Sigmoid colon (tissue), 7 donors: Measurements from ENCODE around the gene ADAM19. TPM values are rescaled to one million over a fixed set of nuclear protein-coding genes. Genes with fewer than 3 reads are reported as not detected.

Experiments
- DNase-seq: peaks from one replicate; pipeline ENCODE4 v3.0.0-alpha.2; 2019
- H3K27ac ChIP-seq, 4 donors: fragments of 200-600 bp; sonication (generic); one replicate each; pipeline ENCODE4 v1.5.1; 2016 to 2019; ENCODE audit warnings: mild to moderate bottlenecking in 1 of 4
- H3K27me3 ChIP-seq, 3 donors: fragments of 200-600 bp; sonication (generic); one replicate each; pipeline ENCODE4 v1.5.1; 2019; ENCODE audit warnings: mild to moderate bottlenecking in 1 of 3
- H3K36me3 ChIP-seq, 4 donors: fragments of 200-600 bp; sonication (generic); one replicate each; pipeline ENCODE4 v1.5.1; 2016 to 2019
- H3K4me1 ChIP-seq, 4 donors: fragments of 200-600 bp; sonication (generic); one replicate each; pipeline ENCODE4 v1.5.1; 2017 to 2019
- H3K4me3 ChIP-seq, 4 donors: fragments of 200-600 bp; sonication (generic); one replicate each; pipeline ENCODE4 v1.5.1; 2017 to 2019; ENCODE audit warnings: mild to moderate bottlenecking in 2 of 4, moderate library complexity in 1 of 4
- H3K9me3 ChIP-seq, 4 donors: fragments of 200-600 bp in 3 of 4; sonication (generic) in 3 of 4; one replicate each; pipeline versions ENCODE4 v1.5.1 to v1.6.1; 2013 to 2019
- CTCF ChIP-seq, 4 experiments: fragments of 450-650 bp in 3 of 4; fragments of 200-600 bp in 1 of 4; IDR thresholded peaks; one replicate each; pipeline ENCODE4 v1.5.1; 2016 to 2019; ENCODE audit warnings: antibody characterized with exemption in 4 of 4, mild to moderate bottlenecking in 3 of 4, moderate library complexity in 2 of 4
- EP300 ChIP-seq, 4 donors: sonication (generic); formaldehyde crosslinking; IDR thresholded peaks; one replicate each; pipeline ENCODE4 v1.6.1; 2017; ENCODE audit warnings: antibody characterized with exemption in 4 of 4
- POLR2A ChIP-seq, 2 donors: fragments of 450-650 bp; IDR thresholded peaks; one replicate each; pipeline ENCODE4 v1.6.1; 2016; ENCODE audit warnings: antibody characterized with exemption in 2 of 2, mild to moderate bottlenecking in 2 of 2, moderate library complexity in 2 of 2
- POLR2AphosphoS5 ChIP-seq, 4 donors: sonication (generic); formaldehyde crosslinking; IDR thresholded peaks; one replicate each; pipeline ENCODE4 v1.6.1; 2017; ENCODE audit warnings: antibody characterized with exemption in 4 of 4
- WGBS, 2 donors: extraction: QIAGEN DNeasy Blood & Tissue Kit; methylation state at CpG; one replicate each; pipeline ENCODE4 v1.1.7; 2013; 5-methylcytosine and 5-hydroxymethylcytosine counted together
- intact Hi-C: fragments of 100-400 bp; cut with DNase I; formaldehyde crosslinking; loops from one replicate; pipeline ENCODE4 v1.15.1; 2023
- polyA plus RNA-seq, 3 donors: library from polyadenylated mRNA; stranded (reverse); fragments of 200-250 nt; gene quantifications; one replicate each; pipeline ENCODE4 v1.2.3, GENCODE V29; 2013
- total RNA-seq, 4 donors: library from RNA; depleted of rRNA; stranded (reverse); fragments of >200 nt; gene quantifications; one replicate each; pipeline ENCODE4 v1.1.0, GENCODE V29; 2016
- donor health status: healthy with polysubstance abuse.
- donor health status: Bipolar disorder and iron deficiency.
- donor health status: healthy.

The ADAM19 gene
- total and polyA plus RNA-seq, 7 donors, result 1.2 to 53.2 (median 18.8) TPM

DNA sequence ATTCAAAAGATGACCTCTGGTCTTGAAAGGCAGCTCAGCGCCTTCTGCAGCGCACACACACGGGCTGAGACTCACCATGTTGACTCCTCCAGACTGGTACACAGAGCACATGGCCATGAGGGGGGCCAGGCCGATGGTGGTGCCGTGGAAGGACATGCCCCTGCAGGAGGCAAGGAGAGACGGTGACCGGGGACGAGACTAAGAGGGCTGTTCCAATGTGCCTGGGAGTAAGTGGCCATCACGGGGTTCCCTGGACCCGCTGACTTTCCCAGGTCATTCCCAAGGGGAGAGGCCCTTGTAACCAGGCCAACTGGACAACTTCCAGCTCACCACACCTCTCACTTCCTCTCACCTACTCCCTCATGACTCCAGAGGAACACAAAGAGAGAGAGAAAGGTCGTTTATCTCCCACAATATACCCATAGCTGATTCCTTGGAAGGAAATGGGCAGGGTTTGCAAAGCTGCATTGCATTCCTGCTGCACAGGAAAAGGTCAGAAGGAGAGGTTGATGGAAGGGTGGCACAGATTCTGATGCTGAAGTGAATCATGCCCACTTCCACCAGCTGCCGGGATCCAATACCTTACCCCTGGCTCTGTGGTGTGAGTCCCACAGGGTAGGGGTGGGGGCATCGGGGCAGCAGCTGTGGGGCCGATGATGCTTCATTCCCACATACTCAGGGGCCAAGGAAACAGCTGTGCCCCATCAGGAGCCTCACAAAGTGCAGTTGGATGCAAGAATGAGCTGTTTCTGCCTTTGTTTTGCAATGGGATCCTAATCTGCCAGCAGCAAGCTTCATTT lies 68.4 kb downstream of the ADAM19 start:
- Histone ChIP-seq H3K36me3 (peaks cover 0 to 65% (median 29%) of the 10 kb centered on the region in 4 donors), H3K9me3 (no peaks in the 10 kb centered on the region), H3K4me3 (no peak overlapping the region), H3K27me3 (no peaks in the 10 kb centered on the region), H3K4me1 (peaks cover 0 to 44% (median 17%) of the 10 kb centered on the region in 4 donors), H3K27ac (peak overlapping the region in 2 of 4 donors; percentile 30 to 58)
- intact Hi-C loops, result no loop called here
- TF ChIP-seq POLR2A (IDR thresholded peaks at IDR 0.05), result no peak
- TF ChIP-seq POLR2AphosphoS5 (IDR thresholded peaks at IDR 0.05), result no peak
- no peak for DNase-seq
- 52 to 79% methylated on average over 14 of the region's 14 CpGs for WGBS, 2 donors

DNA sequence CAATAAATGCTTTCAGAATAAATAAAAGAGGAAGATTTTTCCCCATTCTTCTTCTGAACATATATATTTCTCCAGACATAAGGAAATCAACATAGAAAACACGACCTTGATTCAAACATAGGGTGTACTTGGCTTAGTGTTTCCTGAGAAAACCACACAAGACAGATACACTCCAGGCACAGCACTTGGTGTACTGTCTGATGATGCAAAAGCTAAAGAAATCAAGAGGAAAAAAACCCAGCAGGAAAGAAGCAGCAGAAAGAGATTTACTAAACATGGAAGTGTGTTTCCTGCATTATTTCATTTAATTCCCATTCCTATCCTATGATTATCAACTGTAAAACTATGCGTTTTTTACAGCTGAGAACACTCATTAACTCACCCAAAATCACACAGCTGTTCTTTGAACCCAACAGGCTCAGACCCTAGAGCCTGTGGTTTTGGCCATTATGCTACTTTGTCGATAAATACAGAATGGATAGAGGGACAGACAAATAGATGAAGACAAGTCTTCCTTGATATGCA lies 69.4 kb downstream of the ADAM19 start:
- Histone ChIP-seq H3K4me3 (no peak overlapping the region), H3K27ac (peak overlapping the region in 2 of 4 donors; percentile 36 to 58), H3K27me3 (no peaks in the 10 kb centered on the region), H3K4me1 (peaks cover 0 to 37% (median 8%) of the 10 kb centered on the region in 4 donors), H3K9me3 (no peaks in the 10 kb centered on the region), H3K36me3 (peaks cover 0 to 75% (median 37%) of the 10 kb centered on the region in 4 donors)
- 44 to 60% methylated on average over 3 of the region's 3 CpGs for WGBS, 2 donors
- TF ChIP-seq CTCF (IDR thresholded peaks at IDR 0.05) (no peak), POLR2AphosphoS5 (IDR thresholded peaks at IDR 0.05) (no peak), EP300 (IDR thresholded peaks at IDR 0.05) (no peak), POLR2A (IDR thresholded peaks at IDR 0.05) (no peak)
- intact Hi-C loops, result no loop called here
- no peak for DNase-seq

DNA sequence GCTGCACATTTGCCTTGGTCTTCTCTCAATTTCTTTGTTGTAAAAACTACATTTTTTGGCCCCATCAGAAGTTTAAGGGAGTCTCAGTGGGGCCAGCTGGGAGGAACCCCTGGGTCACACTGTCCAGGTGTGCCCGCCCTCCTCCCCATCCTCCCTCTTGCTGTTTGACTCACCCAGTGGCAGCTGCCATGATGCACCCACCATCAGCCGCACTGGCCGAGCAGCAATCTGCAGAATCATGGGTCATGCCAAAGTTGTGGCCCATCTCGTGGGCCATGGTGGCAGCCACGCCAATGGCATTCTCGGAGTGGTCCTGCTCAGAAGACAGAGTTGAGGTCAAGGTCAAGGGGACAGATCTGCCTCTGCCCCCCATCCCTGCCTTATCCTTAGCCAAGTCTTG lies 70.1 kb downstream of the ADAM19 start:
- Histone ChIP-seq H3K27ac (peak overlapping the region in 2 of 4 donors; percentile 36 to 58), H3K27me3 (no peaks in the 10 kb centered on the region), H3K36me3 (peaks cover 0 to 82% (median 42%) of the 10 kb centered on the region in 4 donors), H3K9me3 (no peaks in the 10 kb centered on the region), H3K4me3 (no peak overlapping the region), H3K4me1 (peaks cover 0 to 30% (median 2%) of the 10 kb centered on the region in 4 donors)
- intact Hi-C loops, result no loop called here
- 89 to 95% methylated on average over 6 of the region's 6 CpGs for WGBS, 2 donors
- DNase-seq, result peak; percentile 35
- TF ChIP-seq EP300 (IDR thresholded peaks at IDR 0.05) (no peak), POLR2AphosphoS5 (IDR thresholded peaks at IDR 0.05) (no peak), CTCF (IDR thresholded peaks at IDR 0.05) (no peak), POLR2A (IDR thresholded peaks at IDR 0.05) (no peak)

GRCh38 chr5:157504053-157504452 lies 71.5 kb downstream of the ADAM19 start:
- H3K27me3 ChIP-seq, result no peaks in the 10 kb centered on the region

More at GRCh38 chr5:157504053-157504452, 71.5 kb downstream of the ADAM19 start:
- Histone ChIP-seq H3K36me3 (peaks cover 0 to 88% (median 41%) of the 10 kb centered on the region in 4 donors), H3K27ac (no peak overlapping the region), H3K4me3 (no peak overlapping the region), H3K9me3 (no peaks in the 10 kb centered on the region), H3K4me1 (peaks cover 0 to 16% (median 0%) of the 10 kb centered on the region in 4 donors)
- TF ChIP-seq POLR2AphosphoS5 (IDR thresholded peaks at IDR 0.05) (no peak), EP300 (IDR thresholded peaks at IDR 0.05) (no peak), CTCF (IDR thresholded peaks at IDR 0.05) (no peak), POLR2A (IDR thresholded peaks at IDR 0.05) (no peak)
- no peak for DNase-seq
- WGBS, 2 donors, result 83 to 85% methylated on average over 8 of the region's 8 CpGs
- intact Hi-C loops, result no loop called here
